ENCODE measurements around the gene SCMH1.

DNA sequence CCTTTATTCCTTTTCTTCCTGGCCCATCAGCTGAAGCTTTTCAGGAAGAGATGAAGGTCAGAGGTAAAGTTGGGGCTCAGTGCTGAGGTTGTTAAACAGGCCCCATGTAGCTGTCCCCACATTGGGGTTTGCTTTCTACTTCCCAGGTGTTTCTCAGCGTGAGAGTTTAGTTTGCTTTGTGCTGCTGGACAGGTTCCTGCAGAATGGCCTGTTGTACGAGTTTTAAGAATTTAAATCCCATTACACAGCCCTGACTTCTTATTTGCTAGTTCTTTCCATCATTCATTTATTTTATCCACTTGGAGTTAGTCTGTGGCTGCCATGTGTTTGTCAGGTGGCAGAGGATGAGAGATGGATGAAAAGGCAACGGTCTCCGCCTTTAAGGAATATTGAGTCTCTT, 243.4 kb downstream of the SCMH1 start:
- no peak for TF ChIP-seq CREB1 (IDR thresholded peaks at IDR 0.05; ENCODE audit: low read depth)
- TF ChIP-seq TAF1 (IDR thresholded peaks at IDR 0.05; ENCODE audit: low read depth): no peak
